ENCODE measurements around the gene MFAP5.
A peak's percentile ranks its signal among the peaks of the same experiment; 100 is the strongest.
"Not testable (repeated sequence)": the region's sequence is repeated elsewhere in the genome, so short reads cannot be mapped to it uniquely, and the experiment has no call there.

MFAP5 gene

GRCh38 chr12:8672381-8672780 lies 9.8 kb upstream of the MFAP5 start:
- DNase-seq: no peak

- DNase-seq: no peak
Observed at GRCh38 chr12:8668441-8668840, 5.8 kb upstream of the MFAP5 start.

DNA sequence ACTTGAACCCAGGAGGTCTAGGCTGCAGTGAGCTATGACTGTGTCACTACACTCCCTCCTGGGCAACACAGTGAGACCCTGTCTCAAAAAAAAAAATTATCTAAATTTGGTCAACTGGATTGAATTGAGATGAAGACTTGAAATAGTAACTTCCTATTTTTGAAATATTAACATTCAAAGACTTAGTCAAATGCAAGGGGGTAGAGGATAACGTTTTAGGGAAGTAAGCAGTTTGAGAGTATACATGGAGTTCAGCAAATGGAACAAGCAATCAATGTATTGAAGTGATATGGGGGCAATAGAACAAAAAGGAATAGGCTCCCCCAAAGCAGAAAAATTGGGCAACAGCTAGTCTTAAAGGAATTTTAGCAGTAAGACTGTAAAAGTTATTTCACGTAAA lies 4.6 kb upstream of the MFAP5 start:
- DNase-seq: no peak

GRCh38 chr12:8665759-8666158 lies 3.1 kb upstream of the MFAP5 start:
- DNase-seq: peak; percentile 82

GRCh38 chr12:8664228-8664913 lies 1.7 kb upstream of the MFAP5 start:
- peak; percentile 36 for DNase-seq

- peak; percentile 63 for DNase-seq
Observed at GRCh38 chr12:8661751-8662150, 875 bp downstream of the MFAP5 start.

- no peak for DNase-seq
Observed at GRCh38 chr12:8661016-8661415, 1.6 kb downstream of the MFAP5 start.

- peak; percentile 98 for DNase-seq
Observed at GRCh38 chr12:8658346-8658745, 4.3 kb downstream of the MFAP5 start.

- no peak for DNase-seq
Observed at GRCh38 chr12:8655421-8655820, 7.2 kb downstream of the MFAP5 start.

- DNase-seq: no peak
Observed at GRCh38 chr12:8648576-8649205, 13.9 kb downstream of the MFAP5 start.

DNA sequence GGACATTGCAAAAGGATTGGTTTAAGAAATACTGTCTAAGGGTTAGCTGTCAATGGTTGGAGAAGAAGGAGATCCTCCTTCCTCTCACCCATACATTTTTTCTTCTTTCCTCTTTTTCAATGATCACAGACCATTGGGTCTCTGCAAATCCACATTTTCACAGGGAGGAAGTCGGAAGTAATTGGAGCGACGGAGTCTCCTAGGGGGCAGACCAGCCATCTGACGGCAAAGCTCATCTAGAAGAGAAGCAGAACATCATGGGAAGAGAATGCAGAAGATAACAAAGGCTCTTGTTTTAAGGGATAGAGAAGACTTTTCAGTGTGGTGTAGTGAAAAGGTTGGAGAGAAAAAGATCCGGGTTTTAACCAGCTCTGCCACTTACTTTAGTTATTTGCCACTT lies 14.7 kb downstream of the MFAP5 start:
- DNase-seq: no peak

- peak; percentile 18 for DNase-seq
Observed at GRCh38 chr12:8644345-8645248, 18.0 kb downstream of the MFAP5 start.

DNA sequence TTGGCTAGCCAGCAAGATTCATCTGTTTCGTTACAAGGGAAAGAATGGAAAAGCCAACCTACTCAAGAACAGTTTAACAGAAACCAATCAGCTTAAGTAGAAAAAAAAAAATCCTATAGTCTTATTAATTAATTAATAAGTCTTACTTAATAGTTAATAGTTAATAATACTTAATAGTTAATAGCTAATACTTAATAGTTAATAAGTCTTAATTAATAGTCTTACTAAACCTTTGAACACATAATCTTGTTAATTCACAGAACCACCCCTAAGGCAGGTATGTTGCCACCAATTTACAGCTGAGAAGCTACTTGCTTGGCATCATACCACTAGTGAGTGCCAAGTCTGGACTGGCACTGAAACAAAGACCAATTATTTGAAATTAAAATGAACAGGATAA lies 19.9 kb downstream of the MFAP5 start:
- DNase-seq: no peak

GRCh38 chr12:8639936-8640335 lies 22.7 kb downstream of the MFAP5 start:
- no peak for DNase-seq

DNA sequence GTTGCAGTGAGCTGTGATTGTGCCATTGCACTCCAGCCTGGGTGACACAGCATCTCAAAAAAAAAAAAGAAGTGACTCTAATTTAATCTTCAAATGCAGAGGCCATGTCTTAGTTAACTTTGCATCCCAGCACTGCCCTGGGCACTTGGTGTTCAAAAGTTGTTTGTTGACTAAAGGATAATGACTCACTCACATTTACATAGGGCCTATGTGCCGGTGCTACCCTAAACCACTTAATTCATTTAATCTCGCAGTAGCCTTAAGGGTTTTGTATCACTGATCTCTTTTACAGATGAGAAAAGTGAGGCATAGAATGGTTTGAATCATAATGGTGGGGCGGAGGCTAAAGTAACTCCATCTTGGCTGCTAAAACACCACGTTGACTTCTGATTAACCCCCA lies 23.7 kb downstream of the MFAP5 start:
- no peak for DNase-seq

GRCh38 chr12:8637666-8638065 lies 25.0 kb downstream of the MFAP5 start:
- DNase-seq: no peak

DNA sequence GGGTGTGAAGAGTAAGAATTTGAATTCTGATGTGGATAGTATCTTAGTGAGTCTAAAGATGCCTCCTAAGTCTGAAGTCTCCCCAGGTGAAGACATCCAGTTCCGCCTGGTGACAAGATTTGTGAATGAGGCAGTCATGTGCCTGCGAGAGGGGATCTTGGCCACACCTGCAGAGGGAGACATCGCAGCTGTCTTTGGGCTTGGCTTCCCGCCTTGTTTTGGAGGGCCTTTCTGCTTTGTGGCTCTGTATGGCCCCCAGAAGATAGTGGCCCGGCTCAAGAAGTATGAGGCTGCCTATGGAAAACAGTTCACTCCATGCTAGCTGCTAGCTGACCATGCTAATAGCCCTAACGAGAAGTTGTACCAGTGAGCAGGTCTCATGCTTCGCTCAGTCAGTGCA lies 25.4 kb downstream of the MFAP5 start:
- no peak for DNase-seq

GRCh38 chr12:8636581-8636980 lies 26.0 kb downstream of the MFAP5 start:
- DNase-seq: no peak

DNA sequence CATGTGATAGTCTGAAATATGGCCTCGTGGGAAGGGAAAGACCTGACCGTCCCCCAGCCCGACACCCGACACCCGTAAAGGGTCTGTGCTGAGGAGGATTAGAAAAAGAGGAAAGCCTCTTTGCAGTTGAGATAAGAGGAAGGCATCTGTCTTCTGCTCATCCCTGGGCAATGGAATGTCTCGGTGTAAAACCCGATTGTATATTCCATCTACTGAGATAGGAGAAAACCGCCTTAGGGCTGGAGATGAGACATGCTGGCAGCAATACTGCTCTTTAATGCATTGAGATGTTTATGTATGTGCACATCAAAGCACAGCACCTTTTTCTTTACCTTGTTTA lies 26.6 kb downstream of the MFAP5 start:
- DNase-seq: not testable (repeated sequence)

DNA sequence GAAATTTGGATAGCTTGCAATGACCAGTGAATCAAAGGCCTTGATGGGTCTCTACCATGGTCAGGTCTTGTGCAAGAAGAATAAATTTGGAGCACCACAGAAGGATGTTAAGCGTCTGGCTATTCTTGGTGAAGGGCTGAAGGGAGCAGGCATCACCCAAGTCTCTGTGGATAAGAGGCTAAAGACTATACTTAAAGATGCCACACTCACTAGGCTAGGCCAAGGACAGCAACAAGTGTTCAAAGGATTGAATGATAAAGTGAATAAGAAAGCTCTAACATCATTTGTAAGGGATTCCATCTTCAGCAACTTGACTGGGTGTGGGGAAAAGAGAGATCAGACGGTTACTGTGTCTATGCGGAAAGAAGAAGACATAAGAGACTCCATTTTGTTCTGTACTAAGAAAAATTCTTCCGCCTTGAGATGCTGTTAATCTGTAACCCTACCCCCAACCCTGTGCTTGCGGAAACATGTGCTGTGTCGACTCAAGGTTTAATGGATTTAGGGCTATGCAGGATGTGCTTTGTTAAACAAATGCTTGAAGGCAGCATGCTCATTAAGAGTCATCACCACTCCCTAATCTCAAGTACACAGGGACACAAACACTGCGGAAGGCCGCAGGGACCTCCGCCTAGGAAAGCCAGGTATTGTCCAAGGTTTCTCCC lies 27.2 kb downstream of the MFAP5 start:
- not testable (repeated sequence) for DNase-seq

DNA sequence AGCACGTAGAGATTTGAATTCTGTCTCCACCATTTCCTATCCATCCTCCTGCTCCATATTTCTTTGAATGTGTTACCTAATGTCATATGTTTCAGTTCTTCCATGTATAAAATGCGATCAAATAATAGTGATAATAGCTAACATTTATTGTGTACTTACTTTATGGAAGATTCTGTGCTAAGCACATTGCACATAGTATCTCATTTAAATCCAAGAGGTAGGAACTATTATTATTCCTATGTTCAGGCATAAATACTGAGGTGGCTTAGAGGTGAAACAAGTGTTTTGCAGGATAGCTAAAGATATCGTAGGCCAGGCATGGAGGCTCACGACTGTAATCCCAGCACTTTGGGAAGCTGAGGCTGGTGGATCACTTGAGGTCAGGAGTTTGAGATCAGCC lies 32.5 kb downstream of the MFAP5 start:
- DNase-seq: no peak

DNA sequence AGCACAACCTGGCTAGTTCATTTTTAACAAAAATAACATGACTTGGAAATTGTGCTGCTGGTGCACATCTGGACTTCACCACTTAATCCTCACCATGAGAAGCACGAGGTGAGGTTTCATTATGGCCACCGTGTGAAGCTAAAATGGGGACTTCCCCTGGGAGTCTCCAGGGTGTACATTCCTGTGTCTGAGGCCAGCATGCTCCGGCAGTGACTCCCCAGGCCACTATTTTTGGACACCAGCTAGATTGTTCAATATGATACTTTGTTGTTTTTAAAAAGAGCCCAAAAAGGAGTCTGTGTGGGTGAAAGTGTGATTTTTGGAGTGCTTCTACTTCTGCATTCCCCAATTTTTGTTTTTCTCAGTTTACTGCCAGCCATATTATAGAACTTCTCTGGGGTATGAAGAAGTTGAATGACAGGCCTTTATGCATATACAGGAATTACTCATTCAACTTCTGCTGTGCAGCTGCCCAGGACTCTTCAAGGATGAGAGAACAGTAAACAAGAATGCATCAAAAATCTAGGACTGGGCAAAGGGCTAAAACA lies 33.1 kb downstream of the MFAP5 start:
- peak; percentile 61 for DNase-seq

DNA sequence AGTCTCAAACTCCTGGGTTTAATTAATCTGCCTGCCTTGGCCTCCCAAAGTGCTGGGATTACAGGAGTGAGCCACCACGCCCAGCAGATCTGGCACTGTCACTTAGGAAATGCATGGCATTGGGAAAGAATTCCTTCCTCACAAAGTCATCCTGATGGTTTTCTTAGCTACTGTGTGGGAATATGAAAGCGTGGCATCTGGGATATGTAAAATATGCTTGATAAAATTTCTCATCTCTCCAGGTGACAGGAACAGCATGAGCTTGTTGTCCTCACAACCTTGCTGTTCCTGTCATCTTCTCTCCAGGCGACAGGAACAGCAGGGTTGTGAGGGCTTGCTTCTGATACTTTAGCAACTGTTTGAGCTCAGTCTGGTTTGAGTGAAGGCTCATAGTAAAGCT lies 33.9 kb downstream of the MFAP5 start:
- no peak for DNase-seq

Data from fibroblast of upper back skin (primary cell).